ENCODE measurements around the gene SEMA7A. TPM values are rescaled to one million over a fixed set of nuclear protein-coding genes. Genes with fewer than 3 reads are reported as not detected.

The SEMA7A gene
- polyA plus RNA-seq, 1 of the 3 experiments (the other 2 are of a cell fraction), result 1.3 TPM

GRCh38 chr15:74429781-74430400 lies 3.9 kb downstream of the SEMA7A start:
- Histone ChIP-seq H4K20me1 (ENCODE audit: insufficient read depth) (no peaks in the 10 kb centered on the region), H3F3A (replicated peaks; ENCODE audit: insufficient read depth) (no peaks in the 10 kb centered on the region), H3K9me3 (no peaks in the 10 kb centered on the region), H3K9me2 (no peaks in the 10 kb centered on the region), H3K36me3 (replicated peaks in 1 of 2; ENCODE audit: control insufficient read depth in 1 of 2, insufficient read depth in 2 of 2, low read length in 1 of 2) (no peaks in the 10 kb centered on the region), H3K4me3 (ENCODE audit: low read depth in 2 of 2, low read length in 1 of 2) (no peak overlapping the region), H3K27me3 (ENCODE audit: insufficient read depth) (0 out of 2 replicates have a peak, but pooled peaks cover 4% of the 10 kb centered on the region), H2AFZ (ENCODE audit: low read depth) (no peak overlapping the region), H3K79me2 (ENCODE audit: insufficient read depth) (no peaks in the 10 kb centered on the region), H3K27ac (ENCODE audit: low read depth in 2 of 2, low read length in 1 of 2) (no peak overlapping the region), H3K4me2 (no peak overlapping the region), H3K9ac (no peak overlapping the region), H3K4me1 (ENCODE audit: control insufficient read depth in 1 of 2, insufficient read depth in 2 of 2, low read depth in 1 of 2, low read length in 1 of 2) (peaks cover 0 to 13% of the 10 kb centered on the region in 2 experiments; a peak in 1 of 4 replicates)
- CTCF ChIA-PET, result interaction anchor here (0.6 to 36.5 kb wide), 3 partner anchors 8 to 454 kb away, joined by 3 to 779 read pairs (median 3); partner anchors contain the start of gene CYP11A1
- DNase-seq, result no peak
- TF ChIP-seq PBX3 (IDR thresholded peaks at IDR 0.05) (no peak), ZBTB33 (IDR thresholded peaks at IDR 0.05; ENCODE audit: borderline replicate concordance, low read depth) (no peak), GABPA (IDR thresholded peaks at IDR 0.05; ENCODE audit: low read depth) (no peak), TCF12 (IDR thresholded peaks at IDR 0.05) (no peak), EP300 (IDR thresholded peaks at IDR 0.05; ENCODE audit: borderline replicate concordance in 1 of 2, low read depth in 1 of 2, low read length in 1 of 2) (no peak), JUND (IDR thresholded peaks at IDR 0.05) (no peak), IRF3 (IDR thresholded peaks at IDR 0.05; ENCODE audit: low read depth, low read length) (no peak), ELF1 (IDR thresholded peaks at IDR 0.05) (no peak), FOXJ3 (CRISPR knock-in tag; IDR thresholded peaks at IDR 0.05) (no peak), TEAD4 (IDR thresholded peaks at IDR 0.05; ENCODE audit: borderline replicate concordance, insufficient read depth) (no peak), GATA2 (CRISPR knock-in tag; IDR thresholded peaks at IDR 0.05) (no peak), SMC3 (IDR thresholded peaks at IDR 0.05; ENCODE audit: low read depth, low read length) (no peak), MAX (IDR thresholded peaks at IDR 0.05; ENCODE audit: low read depth) (no peak), RAD21 (IDR thresholded peaks at IDR 0.05; ENCODE audit: low read length) (no peak), SIN3A (IDR thresholded peaks at IDR 0.05; ENCODE audit: borderline replicate concordance, low read depth, low read length) (no peak), USF1 (IDR thresholded peaks at IDR 0.05; ENCODE audit: borderline replicate concordance, low read depth) (no peak), USF2 (IDR thresholded peaks at IDR 0.05; ENCODE audit: borderline replicate concordance, low read depth, low read length) (no peak), RXRA (IDR thresholded peaks at IDR 0.05; ENCODE audit: borderline replicate concordance, low read depth) (no peak), MEF2A (IDR thresholded peaks at IDR 0.05; ENCODE audit: borderline replicate concordance, low read depth) (no peak), EZH2phosphoT487 (IDR thresholded peaks at IDR 0.05; ENCODE audit: borderline replicate concordance, low read depth) (no peak)
- POLR2A ChIA-PET, result interaction anchor here (0.6 kb wide), 1 partner anchor 159 kb away, joined by 3 read pairs; no protein-coding TSS in a partner anchor
- 93% methylated on average over 6 of the region's 6 CpGs for WGBS (ENCODE audit: low lambda C conversion rate)
